ENCODE results near the gene PARD3.
A peak's percentile ranks its signal among the peaks of the same experiment; 100 is the strongest.

PARD3 gene

GRCh38 chr10:34687434-34688210 lies 127.5 kb downstream of the PARD3 start:
- no peak overlapping the region for H3K4me3 ChIP-seq (ENCODE audit: low read length)
- no peak for TF ChIP-seq ZNF274 (IDR thresholded peaks at IDR 0.05; ENCODE audit: low read depth, low read length)

GRCh38 chr10:34682580-34682979 lies 132.5 kb downstream of the PARD3 start:
- H3K4me3 ChIP-seq (ENCODE audit: low read length): no peak overlapping the region
- TF ChIP-seq ZNF274 (IDR thresholded peaks at IDR 0.05; ENCODE audit: low read depth, low read length): no peak

- TF ChIP-seq ZNF274 (IDR thresholded peaks at IDR 0.05; ENCODE audit: low read depth, low read length): no peak
- no peak overlapping the region for H3K4me3 ChIP-seq (ENCODE audit: low read length)
Measured at GRCh38 chr10:34681933-34682332, 133.2 kb downstream of the PARD3 start.

- TF ChIP-seq ZNF274 (IDR thresholded peaks at IDR 0.05; ENCODE audit: low read depth, low read length): no peak
- no peak overlapping the region for H3K4me3 ChIP-seq (ENCODE audit: low read length)
Measured at GRCh38 chr10:34679177-34679576, 135.9 kb downstream of the PARD3 start.

GRCh38 chr10:34677591-34677990 lies 137.5 kb downstream of the PARD3 start:
- TF ChIP-seq ZNF274 (IDR thresholded peaks at IDR 0.05; ENCODE audit: low read depth, low read length): no peak
- H3K4me3 ChIP-seq (ENCODE audit: low read length): no peak overlapping the region

GRCh38 chr10:34677132-34677531 lies 138.0 kb downstream of the PARD3 start:
- TF ChIP-seq ZNF274 (IDR thresholded peaks at IDR 0.05; ENCODE audit: low read depth, low read length): no peak
- no peak overlapping the region for H3K4me3 ChIP-seq (ENCODE audit: low read length)

GRCh38 chr10:34674176-34674575 lies 140.9 kb downstream of the PARD3 start:
- no peak for TF ChIP-seq ZNF274 (IDR thresholded peaks at IDR 0.05; ENCODE audit: low read depth, low read length)
- H3K4me3 ChIP-seq (ENCODE audit: low read length): no peak overlapping the region

- no peak overlapping the region for H3K4me3 ChIP-seq (ENCODE audit: low read length)
- no peak for TF ChIP-seq ZNF274 (IDR thresholded peaks at IDR 0.05; ENCODE audit: low read depth, low read length)
Measured at GRCh38 chr10:34670081-34670480, 145.0 kb downstream of the PARD3 start.

- TF ChIP-seq ZNF274 (IDR thresholded peaks at IDR 0.05; ENCODE audit: low read depth, low read length): no peak
- no peak overlapping the region for H3K4me3 ChIP-seq (ENCODE audit: low read length)
Measured at GRCh38 chr10:34669079-34669478, 146.0 kb downstream of the PARD3 start.

- no peak for TF ChIP-seq ZNF274 (IDR thresholded peaks at IDR 0.05; ENCODE audit: low read depth, low read length)
- peak overlapping the region; percentile 39; the same call in 1 of the 2 replicates for H3K4me3 ChIP-seq (ENCODE audit: low read length)
Measured at GRCh38 chr10:34667177-34667576, 147.9 kb downstream of the PARD3 start.

GRCh38 chr10:34666008-34666704 lies 148.9 kb downstream of the PARD3 start:
- TF ChIP-seq ZNF274 (IDR thresholded peaks at IDR 0.05; ENCODE audit: low read depth, low read length): no peak
- H3K4me3 ChIP-seq (ENCODE audit: low read length): peak overlapping the region; percentile 40; the same call in 1 of the 2 replicates

- no peak for TF ChIP-seq ZNF274 (IDR thresholded peaks at IDR 0.05; ENCODE audit: low read depth, low read length)
- no peak overlapping the region for H3K4me3 ChIP-seq (ENCODE audit: low read length)
Measured at GRCh38 chr10:34664706-34665105, 150.4 kb downstream of the PARD3 start.

GRCh38 chr10:34661580-34661979 lies 153.5 kb downstream of the PARD3 start:
- TF ChIP-seq ZNF274 (IDR thresholded peaks at IDR 0.05; ENCODE audit: low read depth, low read length): no peak

GRCh38 chr10:34658934-34659333 lies 156.2 kb downstream of the PARD3 start:
- no peak for TF ChIP-seq ZNF274 (IDR thresholded peaks at IDR 0.05; ENCODE audit: low read depth, low read length)
- no peak overlapping the region for H3K4me3 ChIP-seq (ENCODE audit: low read length)

More at GRCh38 chr10:34661580-34661979, 153.5 kb downstream of the PARD3 start:
- no peak overlapping the region for H3K4me3 ChIP-seq (ENCODE audit: low read length)

- no peak overlapping the region for H3K4me3 ChIP-seq (ENCODE audit: low read length)
- no peak for TF ChIP-seq ZNF274 (IDR thresholded peaks at IDR 0.05; ENCODE audit: low read depth, low read length)
Measured at GRCh38 chr10:34656661-34657060, 158.4 kb downstream of the PARD3 start.

Measured in GM08714 (cell line).